K562 (cell line): ENCODE data around the gene LRRC41. TPM values are rescaled to one million over a fixed set of nuclear protein-coding genes. Genes with fewer than 3 reads are reported as not detected.

Experiments
- CXXC5 ChIP-seq: fragments of 250-450 bp; sonication (Bioruptor Pico); IDR thresholded peaks from 2 replicates; pipeline ENCODE4 v1.8.0; 2022; ENCODE audit warnings: inconsistent platforms, mild to moderate bottlenecking, moderate library complexity
- DMBX1 ChIP-seq: fragments of 250-450 bp; sonication (Bioruptor Pico); IDR thresholded peaks from 2 replicates; pipeline ENCODE4 v1.8.0; 2022; ENCODE audit warnings: inconsistent platforms, mild to moderate bottlenecking, moderate library complexity, borderline replicate concordance
- ESRRA ChIP-seq: fragments of 450-650 bp; IDR thresholded peaks from 2 replicates; pipeline ENCODE4 v1.6.1; 2014; ENCODE audit warnings: low read depth, mild to moderate bottlenecking, moderate library complexity, borderline replicate concordance
- FOXA1 ChIP-seq: fragments of 450-650 bp; IDR thresholded peaks from 2 replicates; pipeline ENCODE4 v1.6.1; 2016; ENCODE audit warnings: mild to moderate bottlenecking, borderline replicate concordance
- FOXJ2 ChIP-seq: fragments of 200-800 bp; sonication (Bioruptor generic); IDR thresholded peaks from 2 replicates; pipeline ENCODE4 v1.6.1; 2016; ENCODE audit warnings: missing genetic modification characterization, missing compliant biosample characterization
- GABPB2 ChIP-seq: fragments of 250-450 bp; sonication (Bioruptor Pico); conservative IDR thresholded peaks from 2 replicates; pipeline ENCODE4 v1.5.1; 2021; ENCODE audit warnings: mild to moderate bottlenecking
- HDAC6 ChIP-seq: IDR thresholded peaks from 2 replicates; pipeline ENCODE4 v1.6.1; 2012; ENCODE audit warnings: low read depth, mild to moderate bottlenecking, control low read depth, inconsistent platforms, low read length, moderate library complexity
- HEY1 ChIP-seq: fragments of 250-450 bp; sonication (Bioruptor Pico); IDR thresholded peaks from 2 replicates; pipeline ENCODE4 v1.5.0; 2020; ENCODE audit warnings: mild to moderate bottlenecking, moderate library complexity, borderline replicate concordance
- MEIS2 ChIP-seq: fragments of 450-650 bp; IDR thresholded peaks from 2 replicates; pipeline ENCODE4 v1.6.1; 2014; ENCODE audit warnings: mild to moderate bottlenecking; ENCODE audit not compliant: partially characterized antibody
- NFIX ChIP-seq: fragments of 250-450 bp; sonication (Bioruptor Pico); IDR thresholded peaks from 2 replicates; pipeline ENCODE4 v1.4.0; 2020; ENCODE audit warnings: low read depth, mild to moderate bottlenecking, moderate library complexity
- NRF1 ChIP-seq, 2 experiments: fragments of 450-650 bp; IDR thresholded peaks in 1 of 2; conservative IDR thresholded peaks in 1 of 2; 2 replicates each; pipeline ENCODE4 v1.6.1; 2014; ENCODE audit warnings: mild to moderate bottlenecking in 2 of 2
- RNF2 ChIP-seq: sonication (generic); IDR thresholded peaks from 2 replicates; pipeline ENCODE4 v1.6.1; 2016
- SIN3B ChIP-seq: fragments of 450-650 bp; IDR thresholded peaks from 2 replicates; pipeline ENCODE4 v1.6.1; 2017; ENCODE audit warnings: low read depth, mild to moderate bottlenecking, moderate library complexity
- SIRT6 ChIP-seq: IDR thresholded peaks from one replicate; pipeline ENCODE4 v1.6.1; 2012; ENCODE audit warnings: low read depth, mild to moderate bottlenecking, control low read depth, inconsistent platforms, low read length, moderate library complexity
- SIX5 ChIP-seq, 2 experiments: IDR thresholded peaks; 2 replicates each; pipeline ENCODE4 v1.6.1; 2011; ENCODE audit warnings: low read length in 2 of 2, borderline replicate concordance in 1 of 2, low read depth in 1 of 2, mild to moderate bottlenecking in 1 of 2, moderate library complexity in 1 of 2; ENCODE audit not compliant: insufficient read depth in 1 of 2
- ZC3H8 ChIP-seq: fragments of 450-650 bp; IDR thresholded peaks from 2 replicates; pipeline ENCODE4 v1.6.1; 2017
- ZNF707 ChIP-seq: fragments of 250-450 bp; sonication (Bioruptor Pico); conservative IDR thresholded peaks from 2 replicates; pipeline ENCODE4 v1.8.0; 2022; ENCODE audit warnings: inconsistent platforms, mild to moderate bottlenecking, moderate library complexity
- polyA plus RNA-seq, 8 experiments: library from polyadenylated mRNA; depleted of rRNA in 4 of 8; stranded (reverse) in 5 of 8; unstranded in 3 of 8; fragments of >200 nt; fragmentation: Nextera tagmentation in 2 of 8; fragmentation: Illumina TruSeq in 1 of 8; extraction: Ambion mirVana in 2 of 8; extraction: Trizol in 1 of 8; gene quantifications; 2 replicates each; pipeline versions ENCODE4 v1.2.1 to v1.2.3, GENCODE V29; 2011 to 2014; ENCODE audit warnings: inconsistent platforms in 1 of 8, missing spikeins in 1 of 8
- total RNA-seq, 7 experiments: library from RNA; depleted of rRNA in 6 of 7; stranded (reverse); fragments of >200 nt in 6 of 7; fragmentation: Illumina TruSeq in 2 of 7; extraction: Trizol in 2 of 7; gene quantifications; 2 replicates each; pipeline versions ENCODE4 v1.2.1 to v1.2.3, GENCODE V29; 2011 to 2021; ENCODE audit warnings: low replicate concordance in 1 of 7
- TF ChIP-seq, protein P1 (sequence below): fragments of 250-450 bp; sonication (Bioruptor Pico); IDR thresholded peaks from 2 replicates; pipeline ENCODE4 v1.8.0; 2021; ENCODE audit warnings: borderline replicate concordance, mild to moderate bottlenecking, moderate library complexity; ENCODE audit not compliant: poor library complexity, severe bottlenecking
- TF ChIP-seq, protein P2 (sequence below): fragments of 250-450 bp; sonication (Bioruptor Pico); IDR thresholded peaks from 2 replicates; pipeline ENCODE4 v1.4.0; 2020; ENCODE audit warnings: mild to moderate bottlenecking
- TF ChIP-seq, protein P3 (sequence below): fragments of 250-450 bp; sonication (Bioruptor Pico); IDR thresholded peaks from 2 replicates; pipeline ENCODE4 v1.4.0; 2020; ENCODE audit warnings: mild to moderate bottlenecking, moderate library complexity, borderline replicate concordance
- TF ChIP-seq, protein P4 (sequence below): fragments of 250-450 bp; sonication (Bioruptor Pico); IDR thresholded peaks from 2 replicates; pipeline ENCODE4 v1.8.0; 2022; ENCODE audit warnings: inconsistent platforms

LRRC41 gene
- total and polyA plus RNA-seq, 9 of the 15 experiments (the other 6 are each of a cell fraction or from before 2014, with no cell fraction given) = 10.5 to 64.7 (median 44.2) TPM

DNA sequence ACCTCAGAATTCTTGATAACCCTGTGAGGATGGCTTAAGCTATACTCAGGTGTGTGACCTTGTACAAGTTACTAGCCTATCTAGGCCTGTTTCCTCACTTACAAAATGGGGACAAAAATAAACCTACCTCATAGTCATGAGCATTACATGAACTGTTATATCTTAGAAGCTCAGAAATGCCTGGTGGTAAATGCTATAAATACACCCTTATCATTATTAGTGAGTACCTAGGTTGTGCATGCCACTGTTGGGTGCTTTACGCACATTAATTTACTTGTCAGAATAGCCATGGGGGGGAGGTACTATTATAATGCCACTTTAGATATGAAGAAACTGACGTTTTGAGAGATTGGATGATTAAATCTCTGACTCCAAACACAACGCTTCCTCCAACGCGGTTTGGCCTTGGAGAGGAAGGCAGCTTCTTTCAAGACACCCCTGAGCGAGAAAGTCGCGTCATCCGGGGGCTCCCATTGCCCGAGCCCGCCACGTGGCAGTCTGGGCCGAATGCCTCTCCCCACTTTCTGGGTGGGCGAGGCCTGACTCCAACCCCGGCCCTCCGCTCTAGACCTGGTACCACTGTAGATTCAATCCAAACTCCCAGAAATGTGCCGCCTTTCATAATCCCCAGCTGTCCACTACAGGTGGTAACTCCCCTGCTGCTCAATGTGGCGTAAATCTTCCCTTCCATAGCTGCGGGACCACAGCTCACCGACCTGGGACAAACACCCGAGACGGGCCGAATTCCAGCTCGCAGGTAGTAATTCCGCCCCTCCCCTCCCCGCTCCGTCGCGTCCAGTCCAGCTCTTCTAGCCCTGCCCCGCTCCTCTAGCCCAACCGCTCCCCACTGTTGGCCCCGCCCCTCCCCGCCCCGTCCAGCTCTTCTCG is 56.6 kb downstream of the LRRC41 start (continued):
- TF ChIP-seq ZNF707 (CRISPR knock-in tag) (no peak), GABPB2 (CRISPR knock-in tag) (no peak), MEIS2 (peak; percentile 77), ESRRA (no peak), SIN3B (no peak), SIRT6 (no peak), HEY1 (CRISPR knock-in tag) (no peak), HDAC6 (0 out of 2 replicates have a peak, but pooled peaks have one; percentile 42), NFIX (no peak), CXXC5 (CRISPR knock-in tag) (peak; percentile 19), NRF1 (conservative IDR thresholded peaks at IDR 0.05 in 1 of 2, IDR thresholded peaks at IDR 0.05 in 1 of 2) (no peak), FOXA1 (no peak), SIX5 (IDR thresholded peaks at IDR 0.05; ENCODE audit: borderline replicate concordance in 1 of 2, insufficient read depth in 1 of 2, low read depth in 1 of 2, low read length in 2 of 2) (no peak), ZC3H8 (no peak), RNF2 (peak; percentile 30; the same call in 1 of the 2 replicates), DMBX1 (0 out of 2 replicates have a peak, but pooled peaks have one; percentile 39), FOXJ2 (no peak)
- TF ChIP-seq, protein P1, sequence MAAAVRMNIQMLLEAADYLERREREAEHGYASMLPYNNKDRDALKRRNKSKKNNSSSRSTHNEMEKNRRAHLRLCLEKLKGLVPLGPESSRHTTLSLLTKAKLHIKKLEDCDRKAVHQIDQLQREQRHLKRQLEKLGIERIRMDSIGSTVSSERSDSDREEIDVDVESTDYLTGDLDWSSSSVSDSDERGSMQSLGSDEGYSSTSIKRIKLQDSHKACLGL = peak; percentile 60
- TF ChIP-seq, protein P2, sequence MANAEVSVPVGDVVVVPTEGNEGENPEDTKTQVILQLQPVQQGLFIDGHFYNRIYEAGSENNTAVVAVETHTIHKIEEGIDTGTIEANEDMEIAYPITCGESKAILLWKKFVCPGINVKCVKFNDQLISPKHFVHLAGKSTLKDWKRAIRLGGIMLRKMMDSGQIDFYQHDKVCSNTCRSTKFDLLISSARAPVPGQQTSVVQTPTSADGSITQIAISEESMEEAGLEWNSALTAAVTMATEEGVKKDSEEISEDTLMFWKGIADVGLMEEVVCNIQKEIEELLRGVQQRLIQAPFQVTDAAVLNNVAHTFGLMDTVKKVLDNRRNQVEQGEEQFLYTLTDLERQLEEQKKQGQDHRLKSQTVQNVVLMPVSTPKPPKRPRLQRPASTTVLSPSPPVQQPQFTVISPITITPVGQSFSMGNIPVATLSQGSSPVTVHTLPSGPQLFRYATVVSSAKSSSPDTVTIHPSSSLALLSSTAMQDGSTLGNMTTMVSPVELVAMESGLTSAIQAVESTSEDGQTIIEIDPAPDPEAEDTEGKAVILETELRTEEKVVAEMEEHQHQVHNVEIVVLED (CRISPR knock-in tag) = no peak
- TF ChIP-seq, protein P3, sequence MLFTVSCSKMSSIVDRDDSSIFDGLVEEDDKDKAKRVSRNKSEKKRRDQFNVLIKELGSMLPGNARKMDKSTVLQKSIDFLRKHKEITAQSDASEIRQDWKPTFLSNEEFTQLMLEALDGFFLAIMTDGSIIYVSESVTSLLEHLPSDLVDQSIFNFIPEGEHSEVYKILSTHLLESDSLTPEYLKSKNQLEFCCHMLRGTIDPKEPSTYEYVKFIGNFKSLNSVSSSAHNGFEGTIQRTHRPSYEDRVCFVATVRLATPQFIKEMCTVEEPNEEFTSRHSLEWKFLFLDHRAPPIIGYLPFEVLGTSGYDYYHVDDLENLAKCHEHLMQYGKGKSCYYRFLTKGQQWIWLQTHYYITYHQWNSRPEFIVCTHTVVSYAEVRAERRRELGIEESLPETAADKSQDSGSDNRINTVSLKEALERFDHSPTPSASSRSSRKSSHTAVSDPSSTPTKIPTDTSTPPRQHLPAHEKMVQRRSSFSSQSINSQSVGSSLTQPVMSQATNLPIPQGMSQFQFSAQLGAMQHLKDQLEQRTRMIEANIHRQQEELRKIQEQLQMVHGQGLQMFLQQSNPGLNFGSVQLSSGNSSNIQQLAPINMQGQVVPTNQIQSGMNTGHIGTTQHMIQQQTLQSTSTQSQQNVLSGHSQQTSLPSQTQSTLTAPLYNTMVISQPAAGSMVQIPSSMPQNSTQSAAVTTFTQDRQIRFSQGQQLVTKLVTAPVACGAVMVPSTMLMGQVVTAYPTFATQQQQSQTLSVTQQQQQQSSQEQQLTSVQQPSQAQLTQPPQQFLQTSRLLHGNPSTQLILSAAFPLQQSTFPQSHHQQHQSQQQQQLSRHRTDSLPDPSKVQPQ (CRISPR knock-in tag) = no peak
- TF ChIP-seq, protein P4, sequence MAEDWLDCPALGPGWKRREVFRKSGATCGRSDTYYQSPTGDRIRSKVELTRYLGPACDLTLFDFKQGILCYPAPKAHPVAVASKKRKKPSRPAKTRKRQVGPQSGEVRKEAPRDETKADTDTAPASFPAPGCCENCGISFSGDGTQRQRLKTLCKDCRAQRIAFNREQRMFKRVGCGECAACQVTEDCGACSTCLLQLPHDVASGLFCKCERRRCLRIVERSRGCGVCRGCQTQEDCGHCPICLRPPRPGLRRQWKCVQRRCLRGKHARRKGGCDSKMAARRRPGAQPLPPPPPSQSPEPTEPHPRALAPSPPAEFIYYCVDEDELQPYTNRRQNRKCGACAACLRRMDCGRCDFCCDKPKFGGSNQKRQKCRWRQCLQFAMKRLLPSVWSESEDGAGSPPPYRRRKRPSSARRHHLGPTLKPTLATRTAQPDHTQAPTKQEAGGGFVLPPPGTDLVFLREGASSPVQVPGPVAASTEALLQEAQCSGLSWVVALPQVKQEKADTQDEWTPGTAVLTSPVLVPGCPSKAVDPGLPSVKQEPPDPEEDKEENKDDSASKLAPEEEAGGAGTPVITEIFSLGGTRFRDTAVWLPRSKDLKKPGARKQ (CRISPR knock-in tag) = no peak
